CD4-positive, alpha-beta T cell treated with Interleukin-1 beta for 1 hour (primary cell): ENCODE results near the gene LDB2.
"Not testable (repeated sequence)": the region's sequence is repeated elsewhere in the genome, so short reads cannot be mapped to it uniquely, and the experiment has no call there.

Experiments used
- DNase-seq, 2 donors: peaks; one replicate each; pipeline ENCODE4 v3.0.0-alpha.2; 2020 to 2022

Gene LDB2

DNA sequence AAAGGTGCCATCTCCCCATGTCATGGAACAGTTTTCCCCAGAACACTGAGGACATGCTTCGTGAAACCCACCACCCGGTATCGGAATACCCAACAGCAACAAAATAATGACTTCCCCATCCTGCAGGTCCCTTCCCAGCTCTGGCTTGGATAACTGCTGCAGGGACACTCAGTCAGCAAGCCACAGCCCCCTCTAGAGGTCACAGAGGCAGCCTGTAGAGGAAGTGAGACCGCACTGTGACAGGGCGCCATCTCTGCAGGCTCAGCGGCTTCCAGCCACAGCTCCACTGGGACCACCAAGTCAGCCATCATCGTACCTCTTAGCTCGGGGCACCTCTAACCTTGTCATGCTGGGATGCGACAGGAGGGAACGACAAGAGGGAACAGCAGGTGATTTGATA, 315.9 kb downstream of the LDB2 start:
- no peak for DNase-seq

DNA sequence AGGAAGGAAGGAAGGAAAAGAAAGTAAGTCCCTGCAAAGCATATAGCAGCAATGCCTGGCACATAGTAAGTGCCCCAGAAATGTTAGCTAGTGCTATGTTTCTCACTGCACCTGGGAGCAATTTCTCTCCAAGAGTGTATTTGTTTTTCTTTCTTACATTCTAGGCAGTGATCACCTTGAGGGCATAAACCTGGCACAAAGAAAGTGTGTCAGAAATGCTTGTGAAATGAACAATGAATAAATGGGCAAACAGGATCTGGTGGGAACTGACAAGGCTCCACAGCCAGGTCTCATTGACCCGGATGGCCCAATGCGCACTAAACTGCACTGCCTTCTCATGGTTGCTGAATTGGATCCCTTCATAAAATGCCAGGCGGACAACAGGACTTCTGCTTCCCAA, 316.4 kb downstream of the LDB2 start:
- DNase-seq, result no peak

DNA sequence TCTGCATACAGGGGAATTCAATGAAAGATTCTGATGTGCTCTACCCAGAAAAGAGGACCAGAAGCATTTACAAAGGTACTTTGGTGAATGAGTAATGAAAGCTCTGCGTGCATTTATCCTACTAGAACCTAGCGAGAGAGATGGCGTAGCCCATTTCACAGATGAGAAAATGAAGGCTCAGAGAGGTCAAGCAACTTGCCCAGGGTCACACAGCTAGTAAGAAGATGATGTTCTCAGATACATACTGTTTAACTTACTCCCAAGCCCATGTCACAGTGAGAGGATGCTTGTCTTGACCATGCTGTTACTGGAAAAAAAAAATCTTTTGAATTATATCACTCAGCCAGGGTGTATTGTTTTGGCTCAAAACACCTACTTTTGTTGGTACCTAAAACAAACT, 317.3 kb downstream of the LDB2 start:
- DNase-seq, result no peak

DNA sequence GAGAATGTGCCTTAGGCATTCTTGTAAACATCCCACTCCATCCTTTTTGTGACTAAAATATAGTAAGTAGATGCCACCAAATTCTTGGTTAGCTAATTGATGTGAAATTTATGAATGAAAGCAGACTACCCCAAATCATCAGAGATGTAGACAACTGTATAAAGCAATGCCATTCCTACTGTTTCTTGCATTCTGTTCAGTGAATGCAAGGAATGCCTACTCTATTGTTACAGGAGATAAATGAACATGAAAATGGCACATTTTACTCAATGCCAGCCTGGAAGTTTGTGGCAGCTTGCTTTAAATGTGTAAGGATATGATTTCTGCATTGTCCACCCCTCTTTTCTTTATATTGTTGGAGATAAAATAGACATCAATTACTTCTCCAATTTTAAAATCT, 317.9 kb downstream of the LDB2 start:
- DNase-seq, result no peak

DNA sequence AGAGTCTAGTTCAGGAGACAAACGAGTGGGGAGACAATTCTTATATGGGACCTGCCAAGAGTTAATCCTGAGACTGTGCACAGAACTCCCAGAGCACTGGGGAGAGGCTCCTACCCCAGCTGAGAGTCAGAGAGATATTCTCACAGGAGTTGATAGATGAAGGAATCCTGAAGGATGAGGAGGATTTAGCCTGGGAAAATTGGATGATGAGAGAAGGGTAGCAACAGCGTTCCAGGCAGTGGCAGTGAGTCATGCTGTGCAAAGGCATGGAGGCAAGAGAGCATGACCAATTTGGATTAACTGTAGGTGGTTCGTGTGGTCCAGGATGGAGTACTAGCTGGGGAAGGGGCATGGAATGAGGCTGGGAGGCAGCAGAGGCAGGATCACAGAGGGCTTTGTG, 318.6 kb downstream of the LDB2 start:
- no peak for DNase-seq

DNA sequence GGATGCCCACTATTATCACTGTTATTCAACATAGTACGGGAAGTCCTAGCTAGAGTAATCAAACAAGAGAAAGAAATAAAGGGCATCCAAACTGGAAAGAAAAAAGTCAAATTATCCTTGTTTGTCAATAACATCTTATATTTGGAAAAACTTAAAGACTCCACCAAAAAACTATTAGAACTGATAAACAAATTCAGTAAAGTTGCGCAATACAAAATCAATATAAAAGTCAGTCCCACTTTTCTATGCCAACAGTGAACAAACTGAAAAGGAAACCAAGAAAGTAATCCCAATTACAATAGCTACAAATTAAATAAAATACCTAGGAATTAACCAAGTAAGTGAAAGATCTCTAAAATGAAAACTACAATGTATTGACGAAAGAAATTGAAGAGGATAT, 321.3 kb downstream of the LDB2 start:
- DNase-seq, result no peak

DNA sequence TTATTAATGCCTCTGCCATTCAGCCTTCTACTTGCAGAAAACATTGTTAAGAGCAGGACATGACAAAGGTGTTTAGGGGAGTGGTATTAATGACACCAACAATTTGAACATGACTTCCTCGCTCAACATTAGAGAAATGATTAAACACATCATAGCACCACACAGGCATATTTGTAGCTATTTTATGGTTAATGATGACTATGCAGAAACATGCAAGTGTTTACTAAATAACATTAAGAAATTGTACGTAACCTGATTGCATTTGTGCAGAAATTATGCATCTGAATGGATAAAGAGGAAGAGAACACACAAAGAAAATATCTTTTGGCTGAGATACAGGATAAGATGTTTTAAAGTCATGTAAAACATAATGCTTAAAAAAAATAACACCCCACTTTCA, 323.5 kb downstream of the LDB2 start:
- DNase-seq, result no peak

DNA sequence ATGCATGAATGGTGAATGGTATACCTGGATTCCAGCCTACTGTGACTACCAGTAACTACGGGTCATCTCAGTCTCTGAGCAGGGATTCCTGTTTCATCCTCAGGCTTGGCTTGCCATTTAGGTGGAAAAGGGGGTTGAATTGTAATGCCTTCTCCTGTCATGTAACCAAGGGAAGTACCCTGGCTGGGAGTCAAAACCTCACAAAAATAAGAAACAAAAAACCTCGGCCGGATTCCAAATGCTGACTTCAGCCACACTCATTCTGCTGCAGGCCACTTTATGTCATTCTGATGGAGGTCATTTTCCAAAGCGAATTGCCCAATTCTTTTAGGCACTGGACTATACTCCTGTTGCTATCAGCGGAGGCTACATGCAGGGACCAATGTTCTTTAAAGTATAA, 324.7 kb downstream of the LDB2 start:
- no peak for DNase-seq

DNA sequence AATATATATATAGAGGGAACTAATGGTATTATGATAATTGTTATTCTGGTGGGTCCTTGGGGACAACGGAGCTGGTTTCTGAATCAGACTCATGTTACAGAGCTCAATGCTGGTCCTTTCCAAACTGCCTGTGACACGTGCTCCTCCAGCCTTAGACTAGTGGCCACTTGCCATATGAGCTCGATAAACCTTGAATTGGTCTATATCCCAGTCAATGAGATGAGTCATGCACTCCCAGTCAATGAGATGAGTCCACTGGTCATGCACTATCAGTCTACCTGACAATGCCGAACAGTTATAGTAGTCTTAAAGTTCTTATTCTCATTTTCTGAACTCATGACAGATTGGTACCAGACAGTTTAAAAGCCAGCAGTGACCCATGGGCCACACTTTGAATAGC, 325.2 kb downstream of the LDB2 start:
- no peak for DNase-seq

DNA sequence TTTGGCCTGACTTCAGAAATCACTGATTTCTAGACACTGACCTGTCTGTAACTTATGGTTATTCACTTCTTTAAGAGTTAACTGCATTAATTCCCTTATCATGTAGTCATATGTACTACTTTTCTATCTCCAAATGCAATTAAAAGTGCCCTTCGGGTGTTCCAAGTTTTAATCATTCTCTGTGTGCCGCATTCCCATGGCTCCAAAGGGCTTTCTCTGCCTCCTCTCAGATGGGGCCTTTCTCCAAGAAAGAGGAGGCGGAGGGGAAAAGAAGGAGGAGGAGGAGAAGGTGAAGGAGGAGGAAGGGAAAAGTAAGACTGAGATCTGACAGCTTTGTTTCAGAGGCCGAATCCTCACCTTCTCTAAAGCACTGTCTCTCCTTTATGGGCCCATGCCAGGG, 325.8 kb downstream of the LDB2 start:
- DNase-seq, result no peak

DNA sequence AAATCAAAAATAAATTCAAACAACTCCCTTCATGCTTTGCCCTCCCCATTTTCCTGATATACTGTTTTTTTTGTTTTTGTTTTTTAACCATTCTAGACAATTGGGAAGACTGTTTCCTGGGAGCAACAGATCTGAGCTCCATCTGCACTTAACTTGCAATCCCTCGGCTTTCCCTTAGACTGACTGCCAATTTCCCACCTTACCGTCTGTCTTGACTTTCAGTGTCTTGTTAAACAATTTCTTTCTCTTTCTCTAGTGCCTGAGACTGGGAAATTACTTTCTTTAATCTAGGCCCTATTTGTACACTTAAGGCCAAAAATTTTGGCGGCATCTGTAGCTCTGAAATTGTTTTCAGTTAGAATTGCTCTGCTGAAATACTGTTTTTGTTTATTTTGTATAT, 326.3 kb downstream of the LDB2 start:
- DNase-seq, result no peak

DNA sequence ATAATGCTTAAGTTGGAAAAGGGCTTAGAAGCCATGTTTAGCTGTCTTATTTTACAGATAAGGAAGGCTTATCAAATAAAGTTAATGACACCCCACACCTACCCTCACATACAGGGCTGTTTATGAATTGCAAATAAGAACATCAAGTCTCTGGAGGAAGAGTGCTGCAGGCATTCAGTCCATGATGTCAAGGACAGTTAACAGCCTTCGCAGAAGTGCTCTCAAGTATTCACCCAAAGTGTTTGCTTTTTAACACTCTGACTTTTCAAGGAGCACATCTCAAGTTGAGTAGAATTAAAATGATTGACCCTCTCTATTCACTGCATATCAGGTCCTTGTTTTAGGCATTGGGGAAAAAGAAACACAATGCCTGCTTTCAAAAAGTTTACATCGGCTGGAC, 328.7 kb downstream of the LDB2 start:
- no peak for DNase-seq

DNA sequence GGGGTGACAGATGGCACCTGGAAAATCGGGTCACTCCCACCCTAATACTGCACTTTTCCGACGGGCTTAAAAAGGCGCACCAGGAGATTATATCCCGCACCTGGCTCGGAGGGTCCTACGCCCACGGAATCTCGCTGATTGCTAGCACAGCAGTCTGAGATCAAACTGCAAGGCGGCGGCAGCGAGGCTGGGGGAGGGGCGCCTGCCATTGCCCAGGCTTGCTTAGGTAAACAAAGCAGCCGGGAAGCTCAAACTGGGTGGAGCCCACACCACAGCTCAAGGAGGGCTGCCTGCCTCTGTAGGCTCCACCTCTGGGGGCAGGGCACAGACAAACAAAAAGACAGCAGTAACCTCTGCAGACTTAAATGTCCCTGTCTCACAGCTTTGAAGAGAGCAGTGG, 341.1 kb downstream of the LDB2 start:
- DNase-seq, result not testable (repeated sequence)

DNA sequence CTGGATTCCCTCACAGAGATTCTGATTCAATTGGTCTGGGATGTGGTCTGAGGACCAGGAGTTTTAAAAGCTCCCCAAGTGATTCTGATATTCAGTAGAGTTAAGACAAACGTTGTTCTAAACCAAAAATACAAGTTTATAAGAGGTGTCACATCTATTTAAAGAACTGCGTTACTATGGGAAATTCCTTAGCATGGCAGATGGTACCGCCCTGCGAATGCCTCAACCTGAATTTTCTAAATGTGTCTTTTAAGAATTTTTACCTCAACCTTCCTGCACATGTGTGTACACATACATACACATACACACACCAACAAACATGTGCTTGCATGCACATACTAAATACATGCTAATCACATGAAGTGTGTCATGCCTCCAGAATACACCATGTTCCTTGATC, 343.3 kb downstream of the LDB2 start:
- DNase-seq, result no peak

DNA sequence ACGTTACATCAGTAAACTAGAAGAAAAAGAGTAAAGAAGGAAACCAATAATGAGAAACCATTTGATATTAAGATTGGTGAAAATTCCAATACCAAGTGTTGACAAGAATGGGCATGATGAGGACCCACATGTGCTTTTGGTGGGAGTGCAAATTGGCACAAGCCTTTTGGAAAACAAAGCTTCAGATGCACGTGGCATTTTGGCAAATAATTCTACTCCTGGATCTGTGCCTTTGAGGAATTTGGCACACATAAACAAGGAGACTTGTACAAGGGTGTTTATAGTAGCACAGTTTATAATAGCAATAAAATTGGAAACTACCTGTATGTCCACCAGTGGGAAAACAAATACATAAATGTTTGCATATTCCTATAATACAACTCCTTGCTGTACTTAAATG, 347.9 kb downstream of the LDB2 start:
- DNase-seq, result no peak

DNA sequence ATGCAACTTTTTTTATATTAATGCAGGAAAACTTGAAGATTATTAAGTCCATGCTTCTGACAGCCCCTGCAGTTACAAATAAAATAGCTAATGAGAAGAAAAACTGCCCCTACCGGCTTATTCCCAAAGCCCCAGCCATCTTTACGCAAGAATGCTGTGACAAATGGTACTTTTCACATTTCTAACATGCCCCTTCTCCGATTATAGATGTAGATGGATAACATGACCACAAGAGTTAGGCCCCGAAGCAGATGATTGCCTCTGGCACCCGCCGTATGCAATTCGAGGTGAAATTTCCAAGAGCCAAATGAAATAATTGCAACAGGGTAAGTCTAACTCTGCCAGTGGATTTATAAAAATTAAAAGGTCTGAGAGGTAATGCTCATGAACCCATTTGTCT, 352.8 kb downstream of the LDB2 start:
- no peak for DNase-seq

DNA sequence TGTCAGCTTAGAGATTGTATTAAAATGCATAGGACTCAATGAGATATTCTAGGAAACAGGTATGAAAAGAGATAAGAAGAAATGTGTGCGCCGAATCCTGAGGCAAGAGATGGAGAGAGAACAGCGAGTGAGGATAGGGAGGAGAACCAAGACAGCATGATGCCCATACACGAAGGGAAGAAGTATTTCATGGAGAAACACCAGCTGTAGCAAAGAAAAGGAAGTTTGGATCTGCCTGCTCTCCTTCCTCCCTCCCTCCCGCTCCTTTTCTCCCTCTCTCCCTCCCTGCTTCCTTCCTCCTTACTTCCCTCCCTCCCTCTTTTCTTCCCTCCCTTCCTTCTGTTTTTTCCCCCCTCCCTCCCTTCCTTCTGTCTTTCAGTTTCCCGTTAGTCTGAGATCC, 353.6 kb downstream of the LDB2 start:
- no peak for DNase-seq

DNA sequence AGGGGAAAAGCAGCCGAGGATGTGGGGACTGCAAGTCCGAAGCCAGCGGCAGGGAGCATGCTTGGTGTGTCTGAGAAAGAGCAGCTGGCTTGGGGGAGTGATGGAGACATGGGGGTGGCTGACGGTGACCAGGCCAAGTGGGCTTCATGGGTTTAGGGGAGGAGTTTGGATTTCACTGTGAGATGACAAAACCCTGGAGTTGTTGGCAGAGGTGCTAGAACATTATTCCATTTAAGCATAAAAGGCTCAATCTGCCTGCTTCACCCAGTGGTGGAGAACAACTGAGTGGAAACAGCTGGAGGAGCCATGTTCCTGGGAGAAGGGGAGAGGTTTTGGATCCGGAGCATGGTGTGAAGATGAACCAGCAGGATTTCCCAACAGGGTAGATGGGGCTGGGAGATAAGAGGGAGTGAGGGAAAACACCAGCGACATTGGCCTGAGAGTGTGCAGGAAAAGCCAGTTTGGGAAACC, 354.2 kb downstream of the LDB2 start:
- no peak for DNase-seq

DNA sequence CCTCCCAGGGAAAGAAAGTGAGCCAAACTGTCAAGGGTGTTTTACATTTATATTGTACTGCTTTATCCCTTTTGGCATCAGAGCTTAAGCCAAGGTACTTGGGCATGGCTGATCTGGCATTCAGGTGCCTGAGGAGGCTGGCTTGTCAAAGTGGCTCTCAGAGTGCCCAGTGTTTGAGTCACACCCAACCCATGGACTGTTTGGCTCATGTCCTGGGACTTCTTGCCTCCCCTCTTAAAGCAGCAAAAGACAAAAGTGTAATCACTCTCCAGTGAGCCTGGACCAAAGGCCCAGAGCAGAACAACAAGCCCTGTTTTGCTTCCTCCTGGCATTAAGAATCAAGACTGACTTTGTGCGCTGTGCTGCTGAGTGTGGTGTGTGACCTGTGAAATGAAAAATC, 360.5 kb downstream of the LDB2 start:
- no peak for DNase-seq

DNA sequence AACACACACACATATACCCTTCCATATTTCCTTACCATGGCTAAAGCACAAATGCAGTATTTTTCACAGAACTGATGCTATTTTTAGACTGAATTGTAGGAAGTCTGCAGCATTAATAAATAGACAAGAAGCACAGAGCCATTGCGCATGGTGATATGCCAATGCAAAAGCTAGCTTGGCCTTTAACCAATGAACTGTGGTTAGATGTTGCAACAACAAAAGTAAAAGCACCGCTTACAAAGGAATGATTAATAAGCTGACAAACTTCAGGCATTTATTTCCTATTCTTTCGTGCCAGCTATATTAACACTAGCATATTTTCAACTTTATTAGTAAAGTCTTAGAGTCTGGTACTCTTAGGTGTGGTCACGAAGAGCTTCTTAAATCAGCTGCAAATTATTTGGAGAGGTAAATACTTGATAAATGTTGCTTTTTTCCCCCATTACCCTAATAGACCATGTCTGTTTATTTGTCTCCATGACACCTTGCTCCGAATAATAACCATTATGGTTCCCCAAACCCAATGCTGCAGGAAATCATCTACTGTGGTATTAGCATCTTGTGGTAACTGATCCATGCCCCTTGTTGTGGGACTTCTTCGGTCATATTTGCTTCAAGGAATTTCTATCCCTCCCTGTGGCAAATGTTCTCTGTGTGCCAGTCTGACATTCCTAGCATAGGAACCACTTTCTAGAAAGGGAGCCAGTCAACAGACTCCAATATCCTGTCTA, 366.0 kb downstream of the LDB2 start:
- no peak for DNase-seq

DNA sequence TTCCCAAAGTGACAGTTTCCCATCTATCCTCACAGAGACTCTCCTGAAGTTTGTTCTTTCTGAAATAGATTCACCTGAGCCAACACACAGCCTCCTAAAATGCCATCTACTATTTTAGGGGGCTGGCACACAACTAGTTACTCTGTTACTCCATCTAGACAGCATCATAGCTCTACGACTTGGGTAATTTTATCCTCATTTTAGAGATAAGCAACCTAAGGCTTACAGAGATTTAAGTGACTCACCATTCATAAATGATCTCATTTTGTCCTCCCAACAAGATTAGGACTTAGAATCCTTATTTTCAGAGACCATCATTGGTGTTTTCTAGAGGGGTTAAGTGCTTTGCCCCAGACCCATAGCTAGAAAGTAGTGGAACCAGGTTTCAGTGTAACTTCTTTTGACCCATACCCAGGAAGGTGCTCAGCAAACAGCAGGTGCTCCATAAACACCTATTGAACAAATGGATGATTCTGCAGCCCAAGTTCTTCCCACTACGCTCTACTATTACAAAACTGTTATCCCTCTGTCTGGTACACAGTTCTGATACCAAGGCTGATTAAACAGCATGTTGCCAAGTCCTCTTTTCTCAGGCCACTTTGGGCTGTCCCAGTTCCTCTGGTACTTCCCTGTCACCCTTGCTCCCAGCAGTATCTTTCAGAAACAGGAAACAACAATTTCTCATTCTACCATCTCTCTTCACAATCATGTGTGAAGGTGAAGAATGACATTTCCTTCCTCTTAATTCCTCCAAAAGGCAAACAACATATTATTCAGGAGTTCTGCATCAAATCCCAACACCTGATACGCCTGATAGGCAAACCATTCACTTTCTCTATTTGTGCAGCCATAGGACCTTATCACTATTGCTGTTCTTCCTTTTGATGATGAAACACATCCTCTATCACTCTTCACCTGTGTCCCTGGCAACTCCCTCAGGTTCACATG, 367.5 kb downstream of the LDB2 start:
- DNase-seq, result no peak

DNA sequence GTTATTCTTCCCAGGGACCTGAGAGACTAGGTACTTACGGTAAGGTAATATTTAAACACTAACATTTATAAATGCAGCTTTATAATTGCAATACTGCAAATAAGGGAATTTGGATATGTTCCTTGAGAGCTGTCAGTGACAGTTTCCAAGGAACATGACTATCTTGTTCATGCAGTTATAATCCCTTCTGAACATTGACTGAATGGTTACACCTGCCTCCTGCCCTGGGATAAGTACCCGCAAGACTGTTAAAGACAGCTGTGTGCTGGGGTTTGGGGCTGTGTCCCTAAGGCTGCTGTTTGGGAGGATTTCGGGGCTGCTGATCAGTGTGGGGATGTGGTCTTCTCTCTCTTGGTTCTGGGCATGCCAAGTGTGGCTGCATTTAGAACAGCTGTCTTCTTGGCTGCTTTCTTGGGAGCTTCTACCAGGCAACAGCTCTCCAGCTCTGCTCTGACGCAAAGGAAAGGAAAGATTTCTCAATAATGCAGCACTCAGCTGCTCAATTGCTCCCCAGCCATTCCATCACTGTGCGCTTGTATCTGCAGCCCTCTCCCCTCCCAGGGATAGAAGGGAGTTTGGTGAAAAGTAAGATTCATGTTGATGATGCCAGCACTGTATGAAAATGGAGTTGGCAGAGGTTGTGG, 373.4 kb downstream of the LDB2 start:
- DNase-seq, result no peak

DNA sequence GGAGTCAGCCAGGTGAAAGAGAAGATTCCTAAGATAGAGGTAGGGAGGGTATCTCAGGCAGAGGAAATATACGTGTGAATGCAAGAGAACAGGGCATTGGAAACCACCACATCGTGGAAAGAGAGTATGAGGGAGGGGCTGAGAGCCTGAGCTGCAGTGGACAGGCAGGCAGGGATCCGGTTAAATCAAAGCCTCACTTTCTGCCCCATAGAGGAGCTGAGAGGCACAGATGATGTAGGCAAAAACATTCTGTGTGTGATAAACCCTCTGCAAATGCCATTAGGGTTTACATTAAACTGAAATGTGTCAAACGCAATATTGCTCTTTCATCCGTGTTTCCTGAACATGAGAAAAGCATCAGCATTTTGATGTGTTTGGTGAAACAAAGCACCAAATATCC, 374.0 kb downstream of the LDB2 start:
- DNase-seq, result no peak

DNA sequence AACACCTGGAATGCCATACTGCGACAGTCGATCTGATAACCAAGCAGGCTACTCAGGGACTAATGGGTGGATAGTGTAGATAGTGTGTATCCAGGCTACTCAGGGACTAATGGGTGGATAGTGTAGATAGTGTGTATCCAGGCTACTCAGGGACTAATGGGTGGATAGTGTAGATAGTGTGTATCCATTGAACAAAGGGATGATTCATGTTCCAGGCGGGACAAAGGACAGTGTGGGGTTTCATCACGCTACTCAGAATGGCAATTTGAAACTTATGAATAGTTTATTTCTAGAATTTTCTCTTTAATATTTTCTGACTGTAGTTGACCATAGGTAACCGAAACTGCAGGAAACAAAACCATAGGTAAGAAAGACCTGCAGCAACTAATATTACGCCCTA, 374.9 kb downstream of the LDB2 start:
- not testable (repeated sequence) for DNase-seq
